ENCODE results near the gene SUCLG1. TPM values are rescaled to one million over a fixed set of nuclear protein-coding genes. Genes with fewer than 3 reads are reported as not detected.

Gene SUCLG1
- total and polyA plus RNA-seq, 4 donors, result 60.5 to 149 (median 120) TPM

DNA sequence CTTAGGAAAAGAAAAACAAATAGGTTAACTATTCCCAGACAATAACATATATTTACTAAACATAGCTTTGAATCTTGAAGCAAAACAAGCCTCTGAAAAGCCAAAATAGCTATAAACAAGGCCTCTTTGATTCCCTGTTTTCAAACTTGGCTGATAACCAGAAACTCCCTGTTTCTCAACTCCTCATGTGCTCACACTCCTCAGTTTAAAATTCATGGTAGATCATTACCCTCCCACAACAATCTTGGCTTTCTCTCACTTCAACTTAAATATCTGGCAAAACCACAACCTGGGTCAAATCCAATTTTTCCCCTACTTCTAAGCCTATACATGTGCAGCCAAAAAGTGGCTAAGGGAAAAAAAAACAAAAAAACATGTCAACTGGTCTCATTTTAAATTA, 15.6 kb downstream of the SUCLG1 start:
- Histone ChIP-seq H3K36me3 (ENCODE audit: control insufficient read depth in 4 of 4, insufficient read depth in 3 of 4, low read depth in 1 of 4, low read length in 3 of 4) (peaks cover 8 to 49% (median 39%) of the 10 kb centered on the region in 4 donors), H3K27me3 (ENCODE audit: control insufficient read depth in 4 of 4, insufficient read depth in 4 of 4, low read length in 3 of 4) (no peaks in the 10 kb centered on the region), H3K9me3 (ENCODE audit: control insufficient read depth in 4 of 4, low read length in 3 of 4) (no peaks in the 10 kb centered on the region), H3K4me3 (ENCODE audit: low read depth in 1 of 3, low read length in 3 of 3) (no peak overlapping the region), H3K4me1 (ENCODE audit: control insufficient read depth in 4 of 4, insufficient read depth in 4 of 4, low read length in 3 of 4) (no peaks in the 10 kb centered on the region), H3K27ac (ENCODE audit: low read depth in 1 of 2, low read length in 2 of 2) (no peak overlapping the region), H3K9ac (ENCODE audit: low read depth in 1 of 2, low read length in 2 of 2) (no peak overlapping the region)
- no peak for TF ChIP-seq RXRA (IDR thresholded peaks at IDR 0.05)
- no peak for DNase-seq (ENCODE audit: low spot score)

DNA sequence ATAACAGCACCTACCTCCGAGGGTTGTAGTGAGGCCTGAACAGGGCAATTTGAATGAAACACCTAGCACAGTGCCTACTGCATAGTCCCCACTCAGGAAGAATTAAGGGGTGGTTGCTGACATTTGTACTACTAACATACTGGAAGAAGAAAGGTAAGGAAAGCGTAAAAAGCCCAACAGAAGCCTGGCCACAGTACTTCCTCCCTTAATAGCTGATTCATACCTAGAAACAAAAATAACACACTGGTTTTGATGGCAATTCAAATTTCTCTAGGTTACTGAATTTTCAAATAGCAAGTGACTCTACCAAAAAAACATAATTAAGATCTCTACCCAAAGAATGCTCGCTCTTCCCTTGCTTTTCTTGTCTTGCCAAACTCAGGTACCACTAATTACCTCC, 16.2 kb downstream of the SUCLG1 start:
- H3K36me3 ChIP-seq (ENCODE audit: control insufficient read depth in 4 of 4, insufficient read depth in 3 of 4, low read depth in 1 of 4, low read length in 3 of 4), result peaks cover 8 to 54% (median 43%) of the 10 kb centered on the region in 4 donors

DNA sequence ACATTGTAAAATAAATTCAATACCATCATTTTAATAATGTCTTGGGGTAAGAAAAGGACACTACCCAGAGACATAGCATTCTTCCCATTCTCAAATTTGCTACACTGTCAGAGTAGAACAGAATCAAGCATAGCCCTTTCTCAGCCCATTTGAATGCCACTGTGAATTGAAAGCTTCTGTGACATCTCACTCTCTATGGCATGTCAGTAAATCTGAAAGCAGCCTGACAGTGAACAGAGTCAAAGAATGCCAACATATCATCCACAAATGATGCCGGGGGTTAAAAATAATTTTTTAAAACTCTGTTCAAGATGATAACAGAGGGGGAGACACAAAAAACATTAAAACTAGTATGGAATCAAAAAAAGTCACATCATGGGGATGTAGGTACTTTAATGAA, 17.6 kb downstream of the SUCLG1 start:
- Histone ChIP-seq H3K4me3 (ENCODE audit: low read depth in 1 of 3, low read length in 3 of 3) (no peak overlapping the region), H3K9me3 (ENCODE audit: control insufficient read depth in 4 of 4, low read length in 3 of 4) (no peaks in the 10 kb centered on the region), H3K4me1 (ENCODE audit: control insufficient read depth in 4 of 4, insufficient read depth in 4 of 4, low read length in 3 of 4) (no peaks in the 10 kb centered on the region), H3K27me3 (ENCODE audit: control insufficient read depth in 4 of 4, insufficient read depth in 4 of 4, low read length in 3 of 4) (no peaks in the 10 kb centered on the region), H3K27ac (ENCODE audit: low read depth in 1 of 2, low read length in 2 of 2) (no peak overlapping the region), H3K36me3 (ENCODE audit: control insufficient read depth in 4 of 4, insufficient read depth in 3 of 4, low read depth in 1 of 4, low read length in 3 of 4) (peaks cover 8 to 60% (median 45%) of the 10 kb centered on the region in 4 donors), H3K9ac (ENCODE audit: low read depth in 1 of 2, low read length in 2 of 2) (no peak overlapping the region)
- DNase-seq (ENCODE audit: low spot score), result no peak
- 84% methylated on average over 1 of the region's 1 CpG for WGBS
- TF ChIP-seq, protein P1, sequence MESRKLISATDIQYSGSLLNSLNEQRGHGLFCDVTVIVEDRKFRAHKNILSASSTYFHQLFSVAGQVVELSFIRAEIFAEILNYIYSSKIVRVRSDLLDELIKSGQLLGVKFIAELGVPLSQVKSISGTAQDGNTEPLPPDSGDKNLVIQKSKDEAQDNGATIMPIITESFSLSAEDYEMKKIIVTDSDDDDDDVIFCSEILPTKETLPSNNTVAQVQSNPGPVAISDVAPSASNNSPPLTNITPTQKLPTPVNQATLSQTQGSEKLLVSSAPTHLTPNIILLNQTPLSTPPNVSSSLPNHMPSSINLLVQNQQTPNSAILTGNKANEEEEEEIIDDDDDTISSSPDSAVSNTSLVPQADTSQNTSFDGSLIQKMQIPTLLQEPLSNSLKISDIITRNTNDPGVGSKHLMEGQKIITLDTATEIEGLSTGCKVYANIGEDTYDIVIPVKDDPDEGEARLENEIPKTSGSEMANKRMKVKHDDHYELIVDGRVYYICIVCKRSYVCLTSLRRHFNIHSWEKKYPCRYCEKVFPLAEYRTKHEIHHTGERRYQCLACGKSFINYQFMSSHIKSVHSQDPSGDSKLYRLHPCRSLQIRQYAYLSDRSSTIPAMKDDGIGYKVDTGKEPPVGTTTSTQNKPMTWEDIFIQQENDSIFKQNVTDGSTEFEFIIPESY (IDR thresholded peaks at IDR 0.05), result no peak
- TF ChIP-seq, protein P2, sequence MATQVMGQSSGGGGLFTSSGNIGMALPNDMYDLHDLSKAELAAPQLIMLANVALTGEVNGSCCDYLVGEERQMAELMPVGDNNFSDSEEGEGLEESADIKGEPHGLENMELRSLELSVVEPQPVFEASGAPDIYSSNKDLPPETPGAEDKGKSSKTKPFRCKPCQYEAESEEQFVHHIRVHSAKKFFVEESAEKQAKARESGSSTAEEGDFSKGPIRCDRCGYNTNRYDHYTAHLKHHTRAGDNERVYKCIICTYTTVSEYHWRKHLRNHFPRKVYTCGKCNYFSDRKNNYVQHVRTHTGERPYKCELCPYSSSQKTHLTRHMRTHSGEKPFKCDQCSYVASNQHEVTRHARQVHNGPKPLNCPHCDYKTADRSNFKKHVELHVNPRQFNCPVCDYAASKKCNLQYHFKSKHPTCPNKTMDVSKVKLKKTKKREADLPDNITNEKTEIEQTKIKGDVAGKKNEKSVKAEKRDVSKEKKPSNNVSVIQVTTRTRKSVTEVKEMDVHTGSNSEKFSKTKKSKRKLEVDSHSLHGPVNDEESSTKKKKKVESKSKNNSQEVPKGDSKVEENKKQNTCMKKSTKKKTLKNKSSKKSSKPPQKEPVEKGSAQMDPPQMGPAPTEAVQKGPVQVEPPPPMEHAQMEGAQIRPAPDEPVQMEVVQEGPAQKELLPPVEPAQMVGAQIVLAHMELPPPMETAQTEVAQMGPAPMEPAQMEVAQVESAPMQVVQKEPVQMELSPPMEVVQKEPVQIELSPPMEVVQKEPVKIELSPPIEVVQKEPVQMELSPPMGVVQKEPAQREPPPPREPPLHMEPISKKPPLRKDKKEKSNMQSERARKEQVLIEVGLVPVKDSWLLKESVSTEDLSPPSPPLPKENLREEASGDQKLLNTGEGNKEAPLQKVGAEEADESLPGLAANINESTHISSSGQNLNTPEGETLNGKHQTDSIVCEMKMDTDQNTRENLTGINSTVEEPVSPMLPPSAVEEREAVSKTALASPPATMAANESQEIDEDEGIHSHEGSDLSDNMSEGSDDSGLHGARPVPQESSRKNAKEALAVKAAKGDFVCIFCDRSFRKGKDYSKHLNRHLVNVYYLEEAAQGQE (IDR thresholded peaks at IDR 0.05), result no peak
- TF ChIP-seq FOXA1 (IDR thresholded peaks at IDR 0.05) (no peak), JUND (IDR thresholded peaks at IDR 0.05) (no peak), RXRA (IDR thresholded peaks at IDR 0.05) (no peak), NR2F2 (IDR thresholded peaks at IDR 0.05) (no peak), YY1 (IDR thresholded peaks at IDR 0.05) (no peak), HNF4A (conservative IDR thresholded peaks at IDR 0.05) (no peak), TAF1 (conservative IDR thresholded peaks at IDR 0.05) (no peak), EGR1 (IDR thresholded peaks at IDR 0.05; ENCODE audit: low read depth in 2 of 2) (no peak), FOXA2 (IDR thresholded peaks at IDR 0.05) (no peak), HNF4G (IDR thresholded peaks at IDR 0.05) (no peak)
- TF ChIP-seq, protein P3, sequence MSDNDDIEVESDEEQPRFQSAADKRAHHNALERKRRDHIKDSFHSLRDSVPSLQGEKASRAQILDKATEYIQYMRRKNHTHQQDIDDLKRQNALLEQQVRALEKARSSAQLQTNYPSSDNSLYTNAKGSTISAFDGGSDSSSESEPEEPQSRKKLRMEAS (IDR thresholded peaks at IDR 0.05), result no peak

More for the DNA sequence above, 16.2 kb downstream of the SUCLG1 start:
- Histone ChIP-seq H3K9me3 (ENCODE audit: control insufficient read depth in 4 of 4, low read length in 3 of 4) (no peaks in the 10 kb centered on the region), H3K27me3 (ENCODE audit: control insufficient read depth in 4 of 4, insufficient read depth in 4 of 4, low read length in 3 of 4) (no peaks in the 10 kb centered on the region), H3K4me3 (ENCODE audit: low read depth in 1 of 3, low read length in 3 of 3) (no peak overlapping the region), H3K4me1 (ENCODE audit: control insufficient read depth in 4 of 4, insufficient read depth in 4 of 4, low read length in 3 of 4) (no peaks in the 10 kb centered on the region), H3K9ac (ENCODE audit: low read depth in 1 of 2, low read length in 2 of 2) (no peak overlapping the region), H3K27ac (ENCODE audit: low read depth in 1 of 2, low read length in 2 of 2) (no peak overlapping the region)
- no peak for DNase-seq (ENCODE audit: low spot score)
- TF ChIP-seq, protein P2 (IDR thresholded peaks at IDR 0.05), result no peak
- no peak for TF ChIP-seq RAD21 (IDR thresholded peaks at IDR 0.05)
- no peak for TF ChIP-seq YY1 (IDR thresholded peaks at IDR 0.05)
- no peak for TF ChIP-seq FOXA1 (IDR thresholded peaks at IDR 0.05)
- TF ChIP-seq JUND (IDR thresholded peaks at IDR 0.05), result no peak
- no peak for TF ChIP-seq TAF1 (conservative IDR thresholded peaks at IDR 0.05)
- TF ChIP-seq, protein P3 (IDR thresholded peaks at IDR 0.05), result no peak
- no peak for TF ChIP-seq GABPA (IDR thresholded peaks at IDR 0.05 in 1 of 2, conservative IDR thresholded peaks at IDR 0.05 in 1 of 2)
- WGBS, result 89% methylated on average over 3 of the region's 3 CpGs
